Spleen (tissue), 11 donors: ENCODE data around the gene PPARGC1A. TPM values are rescaled to one million over a fixed set of nuclear protein-coding genes. Genes with fewer than 3 reads are reported as not detected.

ENCODE experiments used
- DNase-seq: peaks from one replicate; pipeline ENCODE4 v3.0.0-alpha.2; 2020
- H3K27ac ChIP-seq, 8 donors: fragments of 200-600 bp; sonication (generic) in 7 of 8; 1 replicate in 4 of 8; 2 replicates in 4 of 8; pipeline versions ENCODE4 v1.5.0 to v1.8.0; 2016 to 2021; ENCODE audit warnings: inconsistent platforms in 4 of 8, mild to moderate bottlenecking in 4 of 8, moderate library complexity in 1 of 8
- H3K27me3 ChIP-seq, 7 donors: fragments of 200-600 bp; sonication (generic) in 6 of 7; replicated peaks in 1 of 7; 1 replicate in 4 of 7; 2 replicates in 3 of 7; pipeline versions ENCODE4 v1.5.0 to v1.8.0; 2016 to 2021; ENCODE audit warnings: inconsistent platforms in 3 of 7, mild to moderate bottlenecking in 1 of 7
- H3K36me3 ChIP-seq, 6 donors: fragments of 200-600 bp; sonication (generic) in 5 of 6; 1 replicate in 4 of 6; 2 replicates in 2 of 6; pipeline versions ENCODE4 v1.5.0 to v1.8.0; 2016 to 2021; ENCODE audit warnings: inconsistent platforms in 2 of 6
- H3K4me1 ChIP-seq, 6 donors: fragments of 200-600 bp; sonication (generic) in 5 of 6; 1 replicate in 3 of 6; 2 replicates in 3 of 6; pipeline versions ENCODE4 v1.5.0 to v1.8.0; 2016 to 2021; ENCODE audit warnings: inconsistent platforms in 3 of 6
- H3K4me3 ChIP-seq, 8 donors: fragments of 200-600 bp; sonication (generic) in 7 of 8; 1 replicate in 4 of 8; 2 replicates in 4 of 8; pipeline versions ENCODE4 v1.5.0 to v1.8.0; 2016 to 2021; ENCODE audit warnings: inconsistent platforms in 4 of 8, mild to moderate bottlenecking in 4 of 8, moderate library complexity in 2 of 8
- H3K9me3 ChIP-seq, 8 donors: fragments of 200-600 bp; sonication (generic) in 7 of 8; 1 replicate in 4 of 8; 2 replicates in 4 of 8; pipeline versions ENCODE4 v1.5.0 to v1.8.0; 2016 to 2021; ENCODE audit warnings: inconsistent platforms in 4 of 8
- POLR2A ChIP-seq, 3 donors: fragments of 450-650 bp; IDR thresholded peaks; one replicate each; pipeline ENCODE4 v1.5.1; 2017; ENCODE audit warnings: antibody characterized with exemption in 3 of 3, mild to moderate bottlenecking in 1 of 3
- POLR2AphosphoS5 ChIP-seq, 3 donors: sonication (generic); formaldehyde crosslinking; IDR thresholded peaks; one replicate each; pipeline ENCODE4 v1.5.1; 2017; ENCODE audit warnings: antibody characterized with exemption in 3 of 3
- WGBS, 5 donors: extraction: QIAGEN DNeasy Blood & Tissue Kit in 3 of 5; methylation state at CpG; one replicate each; pipeline versions ENCODE4 v1.1.5 to v1.1.7; 2013 to 2018; 5-methylcytosine and 5-hydroxymethylcytosine counted together
- intact Hi-C: fragments of 100-400 bp; cut with DNase I; formaldehyde crosslinking; loops from one replicate; pipeline ENCODE4 v1.15.0; 2023; ENCODE audit warnings: low total_unique reads
- polyA plus RNA-seq, 3 donors: library from polyadenylated mRNA; stranded (reverse); fragments of 200-250 nt; gene quantifications; one replicate each; pipeline ENCODE4 v1.2.1, GENCODE V29; 2013
- total RNA-seq, 7 donors: library from RNA; depleted of rRNA in 3 of 7; stranded (reverse); fragments of >200 nt in 3 of 7; fragmentation: NEBNext Ultra II Directional in 4 of 7; extraction: Animal tissue kit (Norgen Biotek cat#: 25700) in 4 of 7; gene quantifications; one replicate each; pipeline versions ENCODE4 v1.1.0 to v1.2.1, GENCODE V29; 2016 to 2021
- TF ChIP-seq, protein P1 (sequence below), 11 experiments: fragments of 200-600 bp in 7 of 11; fragments of 450-650 bp in 4 of 11; sonication (generic) in 4 of 11; IDR thresholded peaks in 8 of 11; conservative IDR thresholded peaks in 3 of 11; 1 replicate in 7 of 11; 2 replicates in 4 of 11; pipeline versions ENCODE4 v1.4.0 to v1.8.0; 2016 to 2021; ENCODE audit warnings: antibody characterized with exemption in 11 of 11, inconsistent platforms in 4 of 11, mild to moderate bottlenecking in 1 of 11
- donor health status: healthy with polysubstance abuse.
- donor health status: DM: no; HTN: no; CAD: no; lungs with moderate emphysema.
- donor health status: DM: no; HTN: no; CAD: no.
- donor health status: Bipolar disorder and iron deficiency.
- donor health status: healthy.
- donor health status: DM: no; HTN: no; CAD: no.
- donor health status: DM: yes; HTN: yes; CAD: no.

PPARGC1A gene
- total and polyA plus RNA-seq, 10 donors = 0.32 to 7.3 (median 2.6) TPM

DNA sequence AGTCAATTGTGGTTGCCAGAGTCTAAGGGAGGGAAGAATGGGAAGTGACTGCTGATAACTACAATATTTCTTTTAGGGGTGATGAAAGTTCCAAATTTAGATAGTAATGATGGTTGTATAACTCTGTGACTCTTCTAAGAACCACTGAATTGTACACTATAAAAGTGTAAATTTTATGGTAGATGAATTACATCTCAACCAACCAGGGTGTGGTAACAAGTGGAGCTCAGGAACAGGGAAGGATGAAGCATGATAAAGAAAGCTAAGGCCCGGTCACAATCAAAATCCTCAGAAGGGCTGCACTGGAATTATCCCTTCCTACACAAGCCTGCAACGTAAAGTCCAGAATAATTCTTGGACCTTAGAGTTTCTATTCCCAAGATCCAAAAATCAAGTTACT lies 143.2 kb downstream of the PPARGC1A start:
- no peaks in the 10 kb centered on the region for H3K36me3 ChIP-seq
- WGBS, 5 donors = 66 to 86% (median 81%) methylated on average over 2 of the region's 2 CpGs

GRCh38 chr4:23746027-23746426 lies 143.8 kb downstream of the PPARGC1A start:
- TF ChIP-seq, protein P1, sequence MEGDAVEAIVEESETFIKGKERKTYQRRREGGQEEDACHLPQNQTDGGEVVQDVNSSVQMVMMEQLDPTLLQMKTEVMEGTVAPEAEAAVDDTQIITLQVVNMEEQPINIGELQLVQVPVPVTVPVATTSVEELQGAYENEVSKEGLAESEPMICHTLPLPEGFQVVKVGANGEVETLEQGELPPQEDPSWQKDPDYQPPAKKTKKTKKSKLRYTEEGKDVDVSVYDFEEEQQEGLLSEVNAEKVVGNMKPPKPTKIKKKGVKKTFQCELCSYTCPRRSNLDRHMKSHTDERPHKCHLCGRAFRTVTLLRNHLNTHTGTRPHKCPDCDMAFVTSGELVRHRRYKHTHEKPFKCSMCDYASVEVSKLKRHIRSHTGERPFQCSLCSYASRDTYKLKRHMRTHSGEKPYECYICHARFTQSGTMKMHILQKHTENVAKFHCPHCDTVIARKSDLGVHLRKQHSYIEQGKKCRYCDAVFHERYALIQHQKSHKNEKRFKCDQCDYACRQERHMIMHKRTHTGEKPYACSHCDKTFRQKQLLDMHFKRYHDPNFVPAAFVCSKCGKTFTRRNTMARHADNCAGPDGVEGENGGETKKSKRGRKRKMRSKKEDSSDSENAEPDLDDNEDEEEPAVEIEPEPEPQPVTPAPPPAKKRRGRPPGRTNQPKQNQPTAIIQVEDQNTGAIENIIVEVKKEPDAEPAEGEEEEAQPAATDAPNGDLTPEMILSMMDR (IDR thresholded peaks at IDR 0.05 in 8 of 11, conservative IDR thresholded peaks at IDR 0.05 in 3 of 11) = no peak
- no peak for TF ChIP-seq POLR2A (IDR thresholded peaks at IDR 0.05)
- TF ChIP-seq POLR2AphosphoS5 (IDR thresholded peaks at IDR 0.05) = no peak
- Histone ChIP-seq H3K27me3 (no peaks in the 10 kb centered on the region), H3K36me3 (no peaks in the 10 kb centered on the region), H3K9me3 (peaks cover 0 to 7% (median 0%) of the 10 kb centered on the region in 8 donors), H3K4me1 (no peaks in the 10 kb centered on the region), H3K27ac (no peak overlapping the region), H3K4me3 (no peak overlapping the region)
- intact Hi-C loops = no loop called here
- WGBS, 5 donors = 70 to 86% (median 80%) methylated on average over 3 of the region's 3 CpGs
- no peak for DNase-seq

More for the DNA sequence above, 143.2 kb downstream of the PPARGC1A start:
- Histone ChIP-seq H3K27me3 (no peaks in the 10 kb centered on the region), H3K4me1 (no peaks in the 10 kb centered on the region), H3K4me3 (no peak overlapping the region), H3K27ac (no peak overlapping the region), H3K9me3 (peaks cover 0 to 7% (median 0%) of the 10 kb centered on the region in 8 donors)
- intact Hi-C loops = no loop called here
- TF ChIP-seq POLR2A (IDR thresholded peaks at IDR 0.05) (no peak), POLR2AphosphoS5 (IDR thresholded peaks at IDR 0.05) (no peak)
- TF ChIP-seq, protein P1 (IDR thresholded peaks at IDR 0.05 in 8 of 11, conservative IDR thresholded peaks at IDR 0.05 in 3 of 11) = no peak
- DNase-seq = no peak

DNA sequence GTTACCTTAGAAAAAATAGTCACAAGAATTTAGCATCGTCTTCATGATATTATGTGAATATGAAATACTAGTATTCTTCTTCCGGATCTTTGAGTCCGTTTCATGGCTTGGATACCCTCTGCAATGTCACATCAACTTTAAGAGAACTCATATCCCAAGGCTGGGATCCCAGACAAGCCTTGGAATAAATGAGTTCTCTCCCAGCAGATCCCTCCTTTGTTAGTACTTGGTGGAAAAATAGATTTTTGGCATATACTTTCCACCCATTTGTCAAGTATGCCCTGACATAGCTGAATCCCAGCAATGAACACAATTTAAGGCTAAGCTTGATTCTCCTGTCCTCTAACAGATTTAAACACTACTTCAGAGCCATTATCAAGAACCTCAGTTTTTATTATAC lies 144.5 kb downstream of the PPARGC1A start:
- no peak for TF ChIP-seq POLR2AphosphoS5 (IDR thresholded peaks at IDR 0.05)
- TF ChIP-seq, protein P1 (IDR thresholded peaks at IDR 0.05 in 8 of 11, conservative IDR thresholded peaks at IDR 0.05 in 3 of 11) = no peak
- no peak for TF ChIP-seq POLR2A (IDR thresholded peaks at IDR 0.05)
- Histone ChIP-seq H3K36me3 (no peaks in the 10 kb centered on the region), H3K9me3 (peaks cover 0 to 7% (median 0%) of the 10 kb centered on the region in 8 donors), H3K27ac (no peak overlapping the region), H3K27me3 (no peaks in the 10 kb centered on the region), H3K4me3 (no peak overlapping the region), H3K4me1 (no peaks in the 10 kb centered on the region)
- no peak for DNase-seq
- intact Hi-C loops = no loop called here
- 86 to 95% (median 90%) methylated on average over 3 of the region's 3 CpGs for WGBS, 5 donors
